ENCODE results near the gene SPINT2. TPM values are rescaled to one million over a fixed set of nuclear protein-coding genes. Genes with fewer than 3 reads are reported as not detected.

Gene SPINT2, protein sequence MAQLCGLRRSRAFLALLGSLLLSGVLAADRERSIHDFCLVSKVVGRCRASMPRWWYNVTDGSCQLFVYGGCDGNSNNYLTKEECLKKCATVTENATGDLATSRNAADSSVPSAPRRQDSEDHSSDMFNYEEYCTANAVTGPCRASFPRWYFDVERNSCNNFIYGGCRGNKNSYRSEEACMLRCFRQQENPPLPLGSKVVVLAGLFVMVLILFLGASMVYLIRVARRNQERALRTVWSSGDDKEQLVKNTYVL
- total RNA-seq (2014; rRNA removed; shearing (Covaris generic)) = 0.08 TPM in 1 of 2 replicates, not detected in the other

DNA sequence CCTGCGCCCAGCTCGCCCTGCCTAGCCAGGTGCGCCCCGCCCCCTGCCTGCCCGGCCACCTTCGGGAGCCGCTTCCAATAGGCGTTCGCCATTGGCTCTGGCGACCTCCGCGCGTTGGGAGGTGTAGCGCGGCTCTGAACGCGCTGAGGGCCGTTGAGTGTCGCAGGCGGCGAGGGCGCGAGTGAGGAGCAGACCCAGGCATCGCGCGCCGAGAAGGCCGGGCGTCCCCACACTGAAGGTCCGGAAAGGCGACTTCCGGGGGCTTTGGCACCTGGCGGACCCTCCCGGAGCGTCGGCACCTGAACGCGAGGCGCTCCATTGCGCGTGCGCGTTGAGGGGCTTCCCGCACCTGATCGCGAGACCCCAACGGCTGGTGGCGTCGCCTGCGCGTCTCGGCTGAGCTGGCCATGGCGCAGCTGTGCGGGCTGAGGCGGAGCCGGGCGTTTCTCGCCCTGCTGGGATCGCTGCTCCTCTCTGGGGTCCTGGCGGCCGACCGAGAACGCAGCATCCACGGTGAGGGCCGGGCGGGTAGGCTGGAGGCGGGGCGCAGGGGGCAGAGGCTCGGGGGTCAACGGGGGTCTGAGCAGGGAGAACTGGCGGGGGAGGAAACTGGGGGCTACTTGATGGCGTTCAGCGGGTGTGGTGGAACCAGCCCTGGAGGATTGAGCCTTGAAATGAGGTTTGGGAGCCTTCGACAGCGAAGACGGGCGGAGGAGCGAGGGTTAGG, at the start of gene SPINT2:
Gene SPINT2 (plus strand): TSS at position 88 of the 727 bp plus-strand sequence. CDS start 320 bp downstream, at position 408.

DNA sequence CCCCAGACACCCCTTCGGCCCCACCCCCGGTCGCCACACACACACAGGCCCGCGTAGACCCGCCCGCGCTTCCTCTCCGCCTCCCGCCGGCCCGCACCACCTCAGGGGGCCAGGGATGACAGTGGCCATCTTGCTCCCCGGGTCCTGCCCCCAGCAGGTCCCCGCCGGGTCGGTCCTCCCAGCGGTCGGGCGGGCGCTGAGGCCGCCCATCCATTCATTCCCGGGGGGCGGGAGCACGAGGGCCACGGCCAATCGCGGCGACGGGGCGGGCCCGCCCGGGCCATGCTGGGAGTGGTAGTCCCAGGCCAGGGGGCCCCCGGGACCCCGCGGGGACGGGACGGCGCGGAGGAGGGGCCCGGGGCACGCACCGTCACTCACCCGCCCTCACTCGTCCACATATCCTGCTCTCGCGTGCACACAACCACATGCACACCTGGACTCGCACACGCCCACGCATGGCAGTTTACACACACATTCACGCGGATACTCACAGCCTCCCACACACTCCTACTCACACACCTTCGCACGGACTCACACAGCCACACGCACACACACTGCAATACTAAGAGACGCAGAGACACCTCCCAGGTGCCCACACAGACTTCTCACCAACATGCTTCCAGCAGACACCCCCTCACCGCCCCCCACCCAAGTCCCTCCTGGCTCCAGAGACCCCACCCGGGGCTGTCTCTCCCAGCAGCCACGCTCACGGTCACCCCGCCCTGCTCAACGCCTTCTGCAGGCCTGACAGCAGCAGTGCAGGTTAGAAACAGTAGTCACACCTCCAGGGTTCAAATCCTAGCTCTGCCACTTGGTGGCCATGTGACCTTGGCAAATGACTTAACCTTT, 40.1 kb upstream of the SPINT2 start, which contains the start of gene DPF1:
Gene DPF1 (minus strand): TSS at position 209 of the 849 bp plus-strand sequence. CDS start 80 bp downstream, at position 129.

DNA sequence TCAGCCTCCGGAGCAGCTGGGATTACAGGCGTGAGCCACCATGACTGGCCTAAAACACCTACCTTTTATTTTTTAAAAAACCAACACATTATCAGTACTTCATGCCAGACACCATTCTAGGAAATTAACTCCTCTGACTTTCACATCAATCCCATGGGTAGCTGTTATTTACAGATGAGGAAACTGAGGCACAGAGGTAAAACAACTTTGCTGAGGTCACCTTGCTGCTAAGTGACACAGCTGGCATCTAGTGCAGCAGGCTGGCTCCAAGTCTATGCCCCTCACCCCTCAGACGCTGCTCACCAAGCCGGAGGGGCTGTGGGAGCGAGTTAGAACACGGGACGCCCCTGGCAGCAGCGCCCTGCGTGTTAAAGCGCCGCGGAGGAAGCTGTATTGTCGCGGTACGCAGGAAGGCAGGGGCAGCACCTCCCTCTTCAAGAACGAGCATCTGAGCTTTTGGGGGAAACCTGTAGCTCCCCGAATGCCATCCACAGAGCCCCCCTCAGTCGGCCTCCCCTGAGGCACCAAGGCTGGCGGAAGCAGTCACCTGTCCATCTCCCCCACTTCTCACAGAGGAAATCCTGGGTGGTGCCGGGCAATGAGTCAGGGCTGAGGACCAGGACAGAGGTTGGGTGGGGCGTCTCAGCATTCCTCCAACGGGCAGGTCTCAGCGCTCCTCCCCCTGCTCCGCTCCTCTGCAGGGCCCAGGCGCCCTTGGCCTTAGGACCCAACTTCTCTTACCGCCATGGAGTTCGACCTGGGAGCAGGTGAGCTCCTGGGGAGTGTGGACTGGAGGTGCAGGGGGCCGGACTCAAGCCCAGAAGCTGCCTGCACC, 39.4 kb downstream of the SPINT2 start, which contains the start of gene C19orf33:
Gene C19orf33 (plus strand): TSS at position 735 of the 835 bp plus-strand sequence. CDS start 11 bp downstream, at position 746.

DNA sequence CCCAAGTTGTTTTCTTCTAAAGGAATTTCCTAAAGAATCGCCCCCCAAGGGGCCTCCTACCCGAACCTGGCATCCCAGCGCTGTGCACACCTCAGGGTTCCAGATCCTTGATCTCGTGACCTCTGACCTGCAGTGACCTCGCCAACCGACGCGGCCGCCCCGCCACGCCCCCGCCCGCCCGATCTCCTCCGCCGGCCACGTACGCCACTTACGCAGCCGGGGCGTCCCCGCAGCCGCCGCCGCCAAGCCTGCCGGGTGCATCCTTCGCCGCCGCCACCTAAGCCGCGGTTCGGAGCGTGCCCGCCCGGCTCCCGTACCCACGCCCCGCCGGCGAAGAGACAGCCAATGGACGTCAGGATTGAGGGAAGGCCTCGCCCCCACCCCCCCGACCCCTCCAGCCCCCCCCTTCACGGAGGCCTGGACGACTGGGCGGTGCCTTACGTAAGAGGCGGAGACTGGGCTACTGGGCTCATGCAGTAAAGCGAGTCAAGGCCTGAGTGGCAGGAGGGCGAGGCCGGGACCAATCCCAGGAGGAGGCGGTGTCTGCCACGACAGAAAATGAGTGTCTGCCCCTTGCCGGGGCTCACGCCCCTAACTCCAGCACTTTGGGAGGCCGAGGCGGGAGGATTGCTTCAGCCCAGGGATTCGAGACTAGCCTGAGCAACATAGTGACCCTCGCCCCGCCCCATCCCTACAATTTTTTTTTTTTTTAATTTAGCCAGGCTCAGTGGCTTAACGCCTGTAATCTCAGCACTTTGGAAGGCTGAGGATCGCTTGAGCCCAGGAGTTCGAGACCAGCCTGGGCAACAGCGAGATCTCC, 51.5 kb downstream of the SPINT2 start, which contains the start of gene YIF1B:
Gene YIF1B (minus strand): TSS at position 291 of the 820 bp plus-strand sequence. CDS start 30 bp downstream, at position 261.

DNA sequence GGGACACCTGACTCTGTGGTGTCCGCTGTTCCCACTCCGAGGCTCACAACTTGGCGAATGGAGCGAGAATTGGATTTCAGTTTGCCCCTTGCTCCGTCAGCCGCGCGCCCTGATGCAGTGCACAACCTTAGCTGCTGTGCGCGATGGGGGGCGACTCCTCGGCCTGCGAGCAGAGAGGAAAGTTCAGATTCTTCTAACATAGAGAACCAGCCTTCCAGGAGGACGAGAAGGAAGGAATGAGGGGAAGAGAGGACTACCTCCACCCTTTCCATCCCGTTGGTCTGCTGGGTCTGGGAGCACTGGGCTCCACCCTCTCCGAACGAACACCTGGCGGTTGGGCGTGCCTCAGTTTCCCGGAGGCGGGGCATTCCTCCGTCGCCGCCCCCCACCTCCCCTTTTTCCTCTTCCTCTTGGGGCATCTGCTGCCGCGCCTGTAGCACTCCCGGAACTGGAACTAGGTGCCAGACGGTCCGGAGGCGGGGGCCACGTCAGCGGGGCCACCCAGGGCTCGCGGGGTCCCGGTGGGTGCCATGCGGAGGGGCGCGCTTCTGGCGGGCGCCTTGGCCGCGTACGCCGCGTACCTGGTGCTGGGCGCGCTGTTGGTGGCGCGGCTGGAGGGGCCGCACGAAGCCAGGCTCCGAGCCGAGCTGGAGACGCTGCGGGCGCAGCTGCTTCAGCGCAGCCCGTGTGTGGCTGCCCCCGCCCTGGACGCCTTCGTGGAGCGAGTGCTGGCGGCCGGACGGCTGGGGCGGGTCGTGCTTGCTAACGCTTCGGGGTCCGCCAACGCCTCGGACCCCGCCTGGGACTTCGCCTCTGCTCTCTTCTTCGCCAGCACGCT, 55.3 kb downstream of the SPINT2 start, which contains the start of gene KCNK6:
Gene KCNK6 (plus strand): TSS at position 425 of the 838 bp plus-strand sequence. CDS start 106 bp downstream, at position 531.

Small RNAs within 50 kb of the gene (small RNA-seq; reads per million reads assigned to genes)
- not detected for gene RF00019

Other genes starting within 250 kb of the SPINT2 start
- gene DPF1, start 40.4 kb upstream of the SPINT2 start, total RNA-seq (2014; rRNA removed; shearing (Covaris generic)) = 8.2 and 9.2 TPM in 2 replicates
- not detected in 2 replicates for gene PPP1R14A, start 8.2 kb upstream of the SPINT2 start, total RNA-seq (2014; rRNA removed; shearing (Covaris generic))
- 88.0 and 90.9 TPM in 2 replicates for gene C19orf33, start 39.7 kb downstream of the SPINT2 start, total RNA-seq (2014; rRNA removed; shearing (Covaris generic))
- 87.1 and 99.9 TPM in 2 replicates for gene YIF1B, start 51.4 kb downstream of the SPINT2 start, total RNA-seq (2014; rRNA removed; shearing (Covaris generic))
- gene KCNK6, start 55.3 kb downstream of the SPINT2 start, total RNA-seq (2014; rRNA removed; shearing (Covaris generic)) = 0.69 and 0.98 TPM in 2 replicates
- 0.64 and 1.8 TPM in 2 replicates for gene CATSPERG, start 71.3 kb downstream of the SPINT2 start, total RNA-seq (2014; rRNA removed; shearing (Covaris generic))
- gene PSMD8, start 110.0 kb downstream of the SPINT2 start, total RNA-seq (2014; rRNA removed; shearing (Covaris generic)) = 286 and 339 TPM in 2 replicates
- 0.41 and 1.8 TPM in 2 replicates for gene GGN, start 123.5 kb downstream of the SPINT2 start, total RNA-seq (2014; rRNA removed; shearing (Covaris generic))
- 8.5 and 10.9 TPM in 2 replicates for gene SPRED3, start 124.1 kb downstream of the SPINT2 start, total RNA-seq (2014; rRNA removed; shearing (Covaris generic))
- 20.3 and 24.9 TPM in 2 replicates for gene FAM98C, start 138.5 kb downstream of the SPINT2 start, total RNA-seq (2014; rRNA removed; shearing (Covaris generic))
- not detected in 2 replicates for gene RASGRP4, start 161.6 kb downstream of the SPINT2 start, total RNA-seq (2014; rRNA removed; shearing (Covaris generic))
- gene RYR1, start 169.1 kb downstream of the SPINT2 start, total RNA-seq (2014; rRNA removed; shearing (Covaris generic)) = 0.05 and 0.19 TPM in 2 replicates

Data from A375 (cell line).